Fibroblast of the aortic adventitia (primary cell): Measurements from ENCODE around the gene DAPK1. TPM values are rescaled to one million over a fixed set of nuclear protein-coding genes. Genes with fewer than 3 reads are reported as not detected.
"Not testable (repeated sequence)": the region's sequence is repeated elsewhere in the genome, so short reads cannot be mapped to it uniquely, and the experiment has no call there.

ENCODE experiments used
- DNase-seq: peaks from one replicate; pipeline ENCODE4 v3.0.0-alpha.2; 2010; ENCODE audit warnings: low read depth
- H3K4me3 ChIP-seq: 2 replicates; pipeline ENCODE4 v1.5.1; 2011; ENCODE audit warnings: low read depth, mild to moderate bottlenecking, control low read depth, low read length, moderate library complexity
- total RNA-seq: library from RNA; depleted of rRNA; stranded (reverse); fragments of >200 nt; gene quantifications from 2 replicates; pipeline ENCODE4 v1.2.3, GENCODE V29; 2012; ENCODE audit warnings: low replicate concordance
- TF ChIP-seq, protein P1 (sequence below): IDR thresholded peaks from 2 replicates; pipeline ENCODE4 v1.5.1; 2011; ENCODE audit warnings: mild to moderate bottlenecking, low read length, control low read depth, inconsistent platforms; ENCODE audit not compliant: insufficient read depth

Gene DAPK1
- total RNA-seq, 1 donor = 30.9 TPM

DNA sequence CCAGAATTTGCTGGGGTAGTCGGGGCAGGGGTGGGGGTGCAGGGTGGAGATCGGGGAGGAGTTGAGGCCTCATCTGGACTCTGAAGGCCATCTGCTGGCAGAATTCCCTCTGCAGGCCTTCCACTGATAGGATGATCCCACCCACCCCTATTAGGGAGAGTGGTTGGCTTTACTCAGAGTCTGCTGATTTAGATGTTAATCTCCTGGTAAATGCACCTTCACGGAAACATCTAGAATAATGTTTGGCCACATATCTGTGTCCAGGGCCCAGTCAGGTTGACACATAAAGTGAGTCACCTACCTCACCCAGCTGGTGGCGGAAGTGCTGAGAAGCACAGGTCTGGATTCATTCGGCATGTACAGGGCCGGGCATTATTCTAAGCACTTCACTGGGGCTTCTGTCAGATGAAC is 50.0 kb downstream of the DAPK1 start:
- TF ChIP-seq, protein P1, sequence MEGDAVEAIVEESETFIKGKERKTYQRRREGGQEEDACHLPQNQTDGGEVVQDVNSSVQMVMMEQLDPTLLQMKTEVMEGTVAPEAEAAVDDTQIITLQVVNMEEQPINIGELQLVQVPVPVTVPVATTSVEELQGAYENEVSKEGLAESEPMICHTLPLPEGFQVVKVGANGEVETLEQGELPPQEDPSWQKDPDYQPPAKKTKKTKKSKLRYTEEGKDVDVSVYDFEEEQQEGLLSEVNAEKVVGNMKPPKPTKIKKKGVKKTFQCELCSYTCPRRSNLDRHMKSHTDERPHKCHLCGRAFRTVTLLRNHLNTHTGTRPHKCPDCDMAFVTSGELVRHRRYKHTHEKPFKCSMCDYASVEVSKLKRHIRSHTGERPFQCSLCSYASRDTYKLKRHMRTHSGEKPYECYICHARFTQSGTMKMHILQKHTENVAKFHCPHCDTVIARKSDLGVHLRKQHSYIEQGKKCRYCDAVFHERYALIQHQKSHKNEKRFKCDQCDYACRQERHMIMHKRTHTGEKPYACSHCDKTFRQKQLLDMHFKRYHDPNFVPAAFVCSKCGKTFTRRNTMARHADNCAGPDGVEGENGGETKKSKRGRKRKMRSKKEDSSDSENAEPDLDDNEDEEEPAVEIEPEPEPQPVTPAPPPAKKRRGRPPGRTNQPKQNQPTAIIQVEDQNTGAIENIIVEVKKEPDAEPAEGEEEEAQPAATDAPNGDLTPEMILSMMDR = no peak
- DNase-seq = no peak
- no peak overlapping the region for H3K4me3 ChIP-seq

DNA sequence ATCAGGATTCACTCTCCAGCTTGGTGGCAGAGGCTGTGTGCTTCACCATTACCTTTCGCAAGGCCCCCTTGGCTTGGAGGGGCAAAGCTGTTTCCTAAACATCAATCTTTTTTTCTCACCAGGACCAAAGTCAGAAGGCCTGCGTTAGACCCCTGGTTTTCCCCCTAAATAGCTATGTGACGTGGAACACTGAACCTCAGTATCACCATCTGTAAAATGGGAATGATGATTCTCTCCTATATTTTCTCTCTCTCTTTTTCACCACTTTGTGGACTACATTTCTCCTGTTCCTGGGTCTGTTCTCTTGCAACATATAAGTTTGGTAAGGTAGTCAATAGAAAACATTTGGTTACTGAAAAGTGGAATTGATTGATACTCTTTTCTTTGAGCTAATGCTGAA is 50.5 kb downstream of the DAPK1 start:
- DNase-seq = no peak
- TF ChIP-seq, protein P1 = no peak
- no peak overlapping the region for H3K4me3 ChIP-seq

DNA sequence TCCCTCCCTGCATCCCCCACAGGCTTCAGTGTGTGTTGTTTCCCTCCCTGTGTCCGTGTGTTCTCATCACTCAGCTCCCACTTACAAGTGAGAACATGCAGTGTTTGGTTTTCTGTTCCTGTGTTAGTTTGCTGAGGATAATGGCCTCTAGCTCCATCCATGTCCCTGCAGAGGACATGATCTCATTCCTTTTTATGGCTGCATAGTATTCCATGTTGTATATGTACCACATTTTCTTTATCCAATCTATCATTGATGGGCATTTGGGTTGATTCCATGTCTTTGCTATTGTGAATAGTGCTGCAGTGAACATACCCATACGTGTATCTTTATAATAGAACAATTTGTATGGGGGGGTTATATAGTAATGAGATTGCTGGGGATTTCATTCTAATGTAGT is 51.4 kb downstream of the DAPK1 start:
- H3K4me3 ChIP-seq, DNase-seq: not testable (repeated sequence)

DNA sequence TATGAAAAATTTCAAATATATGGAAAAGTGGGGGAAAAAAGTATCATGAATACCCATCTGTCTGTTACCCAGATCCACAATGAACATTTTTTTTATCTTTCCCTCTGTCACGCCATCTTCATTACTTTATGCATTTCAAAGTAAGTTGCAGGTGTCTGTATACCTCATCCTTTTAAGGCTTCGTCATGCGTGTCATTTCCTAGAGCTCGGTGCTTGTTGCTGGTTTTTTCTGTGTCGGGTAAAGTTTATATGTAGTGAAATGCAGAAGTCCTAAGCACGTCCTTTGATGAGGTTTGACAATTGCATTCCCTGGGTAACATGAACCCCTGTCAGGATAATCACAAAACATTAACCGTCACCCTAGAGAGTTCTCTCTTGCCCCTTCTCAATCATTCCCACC is 52.1 kb downstream of the DAPK1 start:
- TF ChIP-seq, protein P1 = no peak
- no peak overlapping the region for H3K4me3 ChIP-seq
- DNase-seq = no peak

DNA sequence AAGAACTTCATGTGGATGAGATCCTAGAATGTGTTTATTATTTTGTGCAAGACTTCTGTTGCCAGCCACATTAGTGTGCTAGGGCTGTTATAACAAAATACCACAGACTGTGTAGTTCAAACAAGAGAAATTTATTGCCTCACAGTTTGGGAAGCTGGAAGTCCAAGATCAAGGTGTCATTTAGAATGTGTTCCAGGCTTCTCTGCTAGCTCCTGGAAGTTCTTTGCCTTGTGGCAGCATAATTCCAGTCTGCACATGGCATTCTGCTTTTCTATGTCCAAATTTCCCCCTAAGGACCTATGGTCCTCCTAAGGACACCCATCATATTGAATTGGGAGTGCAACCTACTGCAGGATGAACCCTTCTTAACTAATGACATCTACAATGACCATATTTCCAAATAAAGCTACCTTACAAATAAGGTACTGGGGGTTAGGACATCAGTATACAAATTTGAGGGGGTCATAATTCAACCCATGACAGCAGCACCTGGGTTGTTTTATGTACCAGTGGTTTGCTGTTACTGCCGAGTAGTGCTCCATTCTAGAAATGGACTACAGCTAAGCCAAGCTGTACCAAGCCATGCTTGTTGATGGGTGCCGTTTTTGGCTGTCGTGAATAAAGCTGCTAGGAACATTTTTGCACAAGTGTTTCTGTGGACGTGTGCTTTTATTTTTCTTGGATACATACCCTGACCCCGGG is 52.7 kb downstream of the DAPK1 start:
- no peak overlapping the region for H3K4me3 ChIP-seq
- TF ChIP-seq, protein P1 = no peak
- DNase-seq = no peak

DNA sequence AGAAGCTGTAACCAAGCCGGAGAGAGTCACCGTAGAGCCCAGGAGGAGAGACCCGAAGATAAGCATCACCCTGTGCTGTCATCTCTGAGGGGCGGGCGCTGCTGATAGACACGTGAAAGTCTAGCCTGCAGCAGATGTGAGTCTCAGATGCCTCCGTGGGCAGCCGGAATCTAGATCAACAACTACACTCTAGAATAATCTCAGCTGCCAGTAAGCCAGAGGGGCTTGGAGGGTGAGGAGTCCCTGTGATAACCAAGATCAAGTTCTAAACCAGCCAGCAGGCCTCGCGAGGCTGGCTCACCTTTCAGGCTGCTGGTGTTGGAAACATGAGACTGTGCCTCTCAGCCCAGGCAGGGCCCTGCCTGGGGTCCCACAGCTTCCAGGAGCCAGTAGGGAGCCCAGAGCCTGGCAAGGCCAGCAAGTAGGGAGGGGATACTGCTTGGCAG is 54.1 kb downstream of the DAPK1 start:
- DNase-seq = no peak
- no peak overlapping the region for H3K4me3 ChIP-seq
- TF ChIP-seq, protein P1 = no peak

DNA sequence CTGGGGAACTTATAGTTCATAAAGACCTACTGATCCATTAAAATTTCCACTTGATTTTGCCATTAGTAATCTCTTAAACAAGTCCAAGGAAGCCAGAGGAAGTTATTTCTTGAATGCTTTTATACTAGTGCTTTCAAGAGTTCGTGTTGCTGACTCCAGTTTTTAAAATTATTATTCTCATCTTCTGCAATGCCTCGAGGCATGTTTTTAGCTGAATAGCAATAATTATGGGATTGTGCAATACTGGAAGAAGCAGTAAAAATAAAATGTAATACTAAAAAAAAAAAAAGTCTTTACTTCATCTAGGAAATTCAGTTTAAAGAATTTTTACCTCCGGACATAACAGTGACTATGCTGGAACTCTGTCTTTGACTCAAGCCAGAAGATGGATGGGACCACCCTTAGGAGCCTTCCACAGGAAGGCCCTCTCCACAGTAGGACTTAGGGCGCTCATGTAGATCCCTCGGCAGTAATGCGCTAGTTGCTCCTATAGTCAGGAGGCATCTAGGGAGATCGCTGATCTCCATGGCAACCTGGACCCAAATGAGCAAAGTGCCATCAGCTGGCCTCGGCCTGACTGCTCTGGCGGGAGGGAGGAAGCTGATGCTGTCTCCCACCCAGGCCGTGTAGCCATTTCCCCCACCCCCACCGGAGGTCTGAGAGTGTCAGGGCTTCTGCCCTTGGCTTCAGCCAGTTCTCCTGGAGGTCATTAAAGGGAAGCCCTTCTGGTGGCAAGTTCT is 56.7 kb downstream of the DAPK1 start:
- DNase-seq = no peak
- H3K4me3 ChIP-seq = no peak overlapping the region
- TF ChIP-seq, protein P1 = no peak
